OCI-LY1 (cell line): ENCODE measurements around the gene PHF8.

Source experiments
- H2AFZ ChIP-seq: fragments of 200-600 bp; sonication (generic), shearing (Covaris generic); 2 replicates; pipeline ENCODE4 v1.6.0; 2014; ENCODE audit warnings: antibody characterized with exemption, mild to moderate bottlenecking, low read length
- H3F3A ChIP-seq: fragments of 200-600 bp; sonication (generic), shearing (Covaris generic); 2 replicates; pipeline ENCODE4 v1.6.0; 2014; ENCODE audit warnings: mild to moderate bottlenecking, antibody characterized with exemption, low read length, moderate library complexity; ENCODE audit not compliant: insufficient read depth
- H3K27ac ChIP-seq: fragments of 200-600 bp; sonication (generic); 2 replicates; pipeline ENCODE4 v1.5.1; 2014; ENCODE audit warnings: low read length, mixed run types, mild to moderate bottlenecking, low read depth; ENCODE audit not compliant: poor library complexity, severe bottlenecking
- H3K27me3 ChIP-seq: fragments of 200-600 bp; sonication (generic); 2 replicates; pipeline ENCODE4 v1.6.0; 2014; ENCODE audit warnings: antibody characterized with exemption, mild to moderate bottlenecking, low read length, moderate library complexity; ENCODE audit not compliant: insufficient read depth
- H3K36me3 ChIP-seq: fragments of 200-600 bp; sonication (generic); 2 replicates; pipeline ENCODE4 v1.6.1; 2014; ENCODE audit warnings: mild to moderate bottlenecking, antibody characterized with exemption, low read length, moderate library complexity, mixed read lengths; ENCODE audit not compliant: insufficient read depth
- H3K4me1 ChIP-seq: fragments of 200-600 bp; sonication (generic); 2 replicates; pipeline ENCODE4 v1.5.1; 2014; ENCODE audit warnings: mild to moderate bottlenecking, low read length, moderate library complexity; ENCODE audit not compliant: insufficient read depth, severe bottlenecking
- H3K4me2 ChIP-seq: fragments of 200-600 bp; sonication (generic), shearing (Covaris generic); 2 replicates; pipeline ENCODE4 v1.6.1; 2014; ENCODE audit warnings: low read length
- H3K4me3 ChIP-seq: fragments of 200-600 bp; sonication (generic); 2 replicates; pipeline ENCODE4 v1.5.1; 2014; ENCODE audit warnings: low read length, low read depth, mild to moderate bottlenecking, mixed read lengths; ENCODE audit not compliant: poor library complexity, severe bottlenecking
- H3K79me2 ChIP-seq: fragments of 200-600 bp; shearing (Covaris generic); 2 replicates; pipeline ENCODE4 v1.6.1; 2016; ENCODE audit warnings: mixed run types, low read length, mixed read lengths; ENCODE audit not compliant: insufficient read depth
- H3K9ac ChIP-seq: fragments of 200-600 bp; sonication (generic), shearing (Covaris generic); 2 replicates; pipeline ENCODE4 v1.6.1; 2014; ENCODE audit warnings: mild to moderate bottlenecking, low read length, mixed read lengths
- H3K9me2 ChIP-seq: fragments of 200-600 bp; sonication (generic), shearing (Covaris generic); 2 replicates; pipeline ENCODE4 v1.6.1; 2014; ENCODE audit warnings: low read depth, mild to moderate bottlenecking, low read length, mixed read lengths
- H3K9me3 ChIP-seq: fragments of 200-600 bp; shearing (Covaris generic); 2 replicates; pipeline ENCODE4 v1.6.1; 2014; ENCODE audit warnings: low read length, mixed read lengths
- H4K20me1 ChIP-seq: fragments of 200-600 bp; sonication (generic), shearing (Covaris generic); 2 replicates; pipeline ENCODE4 v1.6.0; 2016; ENCODE audit warnings: mild to moderate bottlenecking, low read length; ENCODE audit not compliant: insufficient read depth
- CTCF ChIP-seq: fragments of 200-600 bp; sonication (generic), shearing (Covaris generic); IDR thresholded peaks from 2 replicates; pipeline ENCODE4 v1.5.1; 2017; ENCODE audit warnings: mild to moderate bottlenecking, antibody characterized with exemption, low read length, moderate library complexity, mixed read lengths
- EZH2 ChIP-seq: fragments of 200-600 bp; sonication (generic), shearing (Covaris generic); IDR thresholded peaks from 2 replicates; pipeline ENCODE4 v1.8.0; 2017; ENCODE audit warnings: borderline replicate concordance, mixed run types, mild to moderate bottlenecking, antibody characterized with exemption, low read length, moderate library complexity, mixed read lengths

PHF8 gene

GRCh38 chrX:54085666-54086065 lies 41.4 kb upstream of the PHF8 start:
- no peaks in the 10 kb centered on the region for H3K27me3 ChIP-seq
- no peak overlapping the region for H2AFZ ChIP-seq
- no peak overlapping the region for H3K27ac ChIP-seq
- H3K9me2 ChIP-seq = no peaks in the 10 kb centered on the region
- no peak for TF ChIP-seq CTCF
- TF ChIP-seq EZH2 = no peak
- H3K4me2 ChIP-seq = no peak overlapping the region
- no peaks in the 10 kb centered on the region for H3K36me3 ChIP-seq
- H3K4me3 ChIP-seq = no peak overlapping the region
- no peaks in the 10 kb centered on the region for H3K79me2 ChIP-seq
- H4K20me1 ChIP-seq = no peaks in the 10 kb centered on the region
- no peaks in the 10 kb centered on the region for H3K9me3 ChIP-seq
- no peaks in the 10 kb centered on the region for H3K4me1 ChIP-seq
- H3F3A ChIP-seq = no peaks in the 10 kb centered on the region
- no peak overlapping the region for H3K9ac ChIP-seq

DNA sequence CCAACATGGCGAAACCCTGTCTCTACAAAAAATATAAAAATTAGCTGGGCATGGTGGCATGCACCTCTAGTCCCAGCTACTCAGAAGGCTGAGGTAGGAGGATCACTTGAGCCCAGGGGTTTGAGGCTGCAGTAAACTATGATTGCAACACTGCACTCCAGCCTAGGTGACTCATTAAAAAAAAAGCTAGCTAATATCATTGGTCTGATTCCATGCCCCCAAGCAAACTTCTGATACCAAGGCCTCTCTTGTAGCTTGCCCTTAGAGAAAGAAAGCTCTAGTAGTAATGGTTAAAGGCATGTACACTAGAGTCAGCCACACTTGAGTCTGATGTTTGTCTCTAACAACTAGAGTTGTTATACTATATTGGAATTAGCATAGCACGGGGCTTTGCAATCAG lies 32.6 kb upstream of the PHF8 start:
- no peaks in the 10 kb centered on the region for H3F3A ChIP-seq
- H3K36me3 ChIP-seq = no peaks in the 10 kb centered on the region
- no peak overlapping the region for H3K4me3 ChIP-seq
- no peaks in the 10 kb centered on the region for H3K9me3 ChIP-seq
- no peaks in the 10 kb centered on the region for H3K79me2 ChIP-seq
- H2AFZ ChIP-seq = no peak overlapping the region
- H4K20me1 ChIP-seq = no peaks in the 10 kb centered on the region
- H3K27me3 ChIP-seq = no peaks in the 10 kb centered on the region
- H3K9ac ChIP-seq = no peak overlapping the region
- H3K9me2 ChIP-seq = no peaks in the 10 kb centered on the region
- no peak overlapping the region for H3K27ac ChIP-seq
- H3K4me1 ChIP-seq = no peaks in the 10 kb centered on the region
- H3K4me2 ChIP-seq = no peak overlapping the region
- TF ChIP-seq CTCF (no peak), EZH2 (no peak)

GRCh38 chrX:54074826-54075225 lies 30.6 kb upstream of the PHF8 start:
- Histone ChIP-seq H3K9ac (no peak overlapping the region), H3F3A (no peaks in the 10 kb centered on the region), H3K27ac (no peak overlapping the region), H2AFZ (no peak overlapping the region), H4K20me1 (no peaks in the 10 kb centered on the region), H3K36me3 (no peaks in the 10 kb centered on the region), H3K4me3 (no peak overlapping the region), H3K4me1 (no peaks in the 10 kb centered on the region), H3K4me2 (no peak overlapping the region), H3K27me3 (no peaks in the 10 kb centered on the region), H3K9me3 (no peaks in the 10 kb centered on the region), H3K79me2 (no peaks in the 10 kb centered on the region), H3K9me2 (no peaks in the 10 kb centered on the region)
- TF ChIP-seq CTCF (no peak), EZH2 (no peak)
